ENCODE measurements around the gene DPYSL4.

The DPYSL4 gene

GRCh38 chr10:132210766-132211165 lies 24.0 kb downstream of the DPYSL4 start:
- TF ChIP-seq SIN3A (IDR thresholded peaks at IDR 0.05; ENCODE audit: borderline replicate concordance, insufficient read depth, low read length) (no peak), POLR2AphosphoS5 (IDR thresholded peaks at IDR 0.05; ENCODE audit: low read depth, low read length) (no peak), FOXP2 (optimal IDR thresholded peaks at IDR 0.05; ENCODE audit: borderline replicate concordance, extremely low read depth, extremely low read length, insufficient read depth) (no peak)

GRCh38 chr10:132211246-132211645 lies 24.5 kb downstream of the DPYSL4 start:
- TF ChIP-seq REST (IDR thresholded peaks at IDR 0.05; ENCODE audit: insufficient read depth in 1 of 2, low read depth in 2 of 2, low read length in 2 of 2), result no peak
- no peak for TF ChIP-seq SIN3A (IDR thresholded peaks at IDR 0.05; ENCODE audit: borderline replicate concordance, insufficient read depth, low read length)
- no peak for TF ChIP-seq POLR2AphosphoS5 (IDR thresholded peaks at IDR 0.05; ENCODE audit: low read depth, low read length)
- TF ChIP-seq FOXP2 (optimal IDR thresholded peaks at IDR 0.05; ENCODE audit: borderline replicate concordance, extremely low read depth, extremely low read length, insufficient read depth), result no peak
- TF ChIP-seq TAF1 (IDR thresholded peaks at IDR 0.05; ENCODE audit: borderline replicate concordance, insufficient read depth, low read length), result no peak

- TF ChIP-seq POLR2AphosphoS5 (IDR thresholded peaks at IDR 0.05; ENCODE audit: low read depth, low read length), result no peak
These were observed 26.1 kb downstream of the DPYSL4 start for GRCh38 chr10:132212816-132213215.

GRCh38 chr10:132213917-132214316 lies 27.2 kb downstream of the DPYSL4 start:
- TF ChIP-seq FOXP2 (optimal IDR thresholded peaks at IDR 0.05; ENCODE audit: borderline replicate concordance, extremely low read depth, extremely low read length, insufficient read depth), result no peak
- TF ChIP-seq TAF1 (IDR thresholded peaks at IDR 0.05; ENCODE audit: borderline replicate concordance, insufficient read depth, low read length), result no peak
- no peak for TF ChIP-seq POLR2AphosphoS5 (IDR thresholded peaks at IDR 0.05; ENCODE audit: low read depth, low read length)
- TF ChIP-seq SIN3A (IDR thresholded peaks at IDR 0.05; ENCODE audit: borderline replicate concordance, insufficient read depth, low read length), result no peak
- TF ChIP-seq REST (IDR thresholded peaks at IDR 0.05; ENCODE audit: insufficient read depth in 1 of 2, low read depth in 2 of 2, low read length in 2 of 2), result no peak

- no peak for TF ChIP-seq TAF1 (IDR thresholded peaks at IDR 0.05; ENCODE audit: borderline replicate concordance, insufficient read depth, low read length)
- TF ChIP-seq REST (IDR thresholded peaks at IDR 0.05; ENCODE audit: insufficient read depth in 1 of 2, low read depth in 2 of 2, low read length in 2 of 2), result no peak
- TF ChIP-seq POLR2AphosphoS5 (IDR thresholded peaks at IDR 0.05; ENCODE audit: low read depth, low read length), result no peak
- TF ChIP-seq FOXP2 (optimal IDR thresholded peaks at IDR 0.05; ENCODE audit: borderline replicate concordance, extremely low read depth, extremely low read length, insufficient read depth), result no peak
- TF ChIP-seq SIN3A (IDR thresholded peaks at IDR 0.05; ENCODE audit: borderline replicate concordance, insufficient read depth, low read length), result no peak
These were observed 32.7 kb downstream of the DPYSL4 start for GRCh38 chr10:132219486-132219885.

- no peak for TF ChIP-seq TAF1 (IDR thresholded peaks at IDR 0.05; ENCODE audit: borderline replicate concordance, insufficient read depth, low read length)
These were observed 33.3 kb downstream of the DPYSL4 start for GRCh38 chr10:132220061-132220460.

- TF ChIP-seq POLR2AphosphoS5 (IDR thresholded peaks at IDR 0.05; ENCODE audit: low read depth, low read length) (no peak), SIN3A (IDR thresholded peaks at IDR 0.05; ENCODE audit: borderline replicate concordance, insufficient read depth, low read length) (no peak), FOXP2 (optimal IDR thresholded peaks at IDR 0.05; ENCODE audit: borderline replicate concordance, extremely low read depth, extremely low read length, insufficient read depth) (no peak), REST (IDR thresholded peaks at IDR 0.05; ENCODE audit: insufficient read depth in 1 of 2, low read depth in 2 of 2, low read length in 2 of 2) (no peak), TAF1 (IDR thresholded peaks at IDR 0.05; ENCODE audit: borderline replicate concordance, insufficient read depth, low read length) (no peak)
These were observed 36.0 kb downstream of the DPYSL4 start for GRCh38 chr10:132222726-132223125.

Measured in PFSK-1 (cell line).